ENCODE measurements around the gene NYAP1. TPM values are rescaled to one million over a fixed set of nuclear protein-coding genes. Genes with fewer than 3 reads are reported as not detected.
"Not testable (repeated sequence)": the region's sequence is repeated elsewhere in the genome, so short reads cannot be mapped to it uniquely, and the experiment has no call there.

Gene NYAP1
- total RNA-seq, 1 experiment from 2014 or later: 1.3 TPM

- no peaks in the 10 kb centered on the region for H3K36me3 ChIP-seq (ENCODE audit: insufficient read depth, low read length, poor library complexity, severe bottlenecking)
- POLR2A ChIA-PET (ENCODE audit: low non-redundant PET): no interaction called here
- no peak for DNase-seq (ENCODE audit: low spot score)
Measured at GRCh38 chr7:100493476-100494264, 9.9 kb downstream of the NYAP1 start.

DNA sequence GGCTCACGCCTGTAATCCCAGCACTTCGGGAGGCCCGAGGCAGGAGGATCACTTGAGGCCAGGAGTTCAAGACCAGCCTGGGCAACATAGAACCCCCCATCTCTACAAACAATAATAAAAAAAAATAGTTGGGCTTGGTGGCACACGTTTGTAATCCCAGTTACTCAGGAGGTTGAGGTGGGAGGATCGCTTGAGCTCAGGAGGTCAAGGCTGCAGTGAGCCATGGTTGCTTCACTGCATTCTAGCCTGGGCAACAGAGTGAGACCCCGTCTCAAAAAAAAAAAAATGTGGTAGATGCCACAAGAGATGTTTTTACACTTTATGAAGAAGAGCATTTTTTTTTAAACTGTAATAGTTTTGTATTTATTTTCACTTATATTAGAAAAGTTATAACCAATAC lies 12.8 kb downstream of the NYAP1 start:
- no TSS peak for BruUV-seq (replicated peaks)
- Histone ChIP-seq H3K27me3 (replicated peaks; ENCODE audit: insufficient read depth, low read depth, low read length, poor library complexity) (no peaks in the 10 kb centered on the region), H3K4me3 (ENCODE audit: low read depth, low read length, poor library complexity, severe bottlenecking) (no peak overlapping the region), H3K4me1 (ENCODE audit: insufficient read depth, low read length, poor library complexity, severe bottlenecking) (no peaks in the 10 kb centered on the region), H3K36me3 (ENCODE audit: insufficient read depth, low read length, poor library complexity, severe bottlenecking) (no peaks in the 10 kb centered on the region), H3K27ac (ENCODE audit: low read depth, low read length, poor library complexity, severe bottlenecking) (no peak overlapping the region), H3K9me3 (ENCODE audit: low read depth, low read length, poor library complexity, severe bottlenecking) (no peaks in the 10 kb centered on the region)
- intact Hi-C loops (cut with micrococcal nuclease; ENCODE audit: unreplicated experiment): no loop called here
- TF ChIP-seq, protein P1, sequence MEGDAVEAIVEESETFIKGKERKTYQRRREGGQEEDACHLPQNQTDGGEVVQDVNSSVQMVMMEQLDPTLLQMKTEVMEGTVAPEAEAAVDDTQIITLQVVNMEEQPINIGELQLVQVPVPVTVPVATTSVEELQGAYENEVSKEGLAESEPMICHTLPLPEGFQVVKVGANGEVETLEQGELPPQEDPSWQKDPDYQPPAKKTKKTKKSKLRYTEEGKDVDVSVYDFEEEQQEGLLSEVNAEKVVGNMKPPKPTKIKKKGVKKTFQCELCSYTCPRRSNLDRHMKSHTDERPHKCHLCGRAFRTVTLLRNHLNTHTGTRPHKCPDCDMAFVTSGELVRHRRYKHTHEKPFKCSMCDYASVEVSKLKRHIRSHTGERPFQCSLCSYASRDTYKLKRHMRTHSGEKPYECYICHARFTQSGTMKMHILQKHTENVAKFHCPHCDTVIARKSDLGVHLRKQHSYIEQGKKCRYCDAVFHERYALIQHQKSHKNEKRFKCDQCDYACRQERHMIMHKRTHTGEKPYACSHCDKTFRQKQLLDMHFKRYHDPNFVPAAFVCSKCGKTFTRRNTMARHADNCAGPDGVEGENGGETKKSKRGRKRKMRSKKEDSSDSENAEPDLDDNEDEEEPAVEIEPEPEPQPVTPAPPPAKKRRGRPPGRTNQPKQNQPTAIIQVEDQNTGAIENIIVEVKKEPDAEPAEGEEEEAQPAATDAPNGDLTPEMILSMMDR (conservative IDR thresholded peaks at IDR 0.05; ENCODE audit: low read depth, low read length): no peak
- no peak for TF ChIP-seq EZH2 (IDR thresholded peaks at IDR 0.05; ENCODE audit: borderline replicate concordance, low read depth, low read length, poor library complexity, severe bottlenecking)
- ChIA-PET CTCF (no interaction called here), POLR2A (ENCODE audit: low non-redundant PET) (no interaction called here)
- no peak for DNase-seq (ENCODE audit: low spot score)

More at GRCh38 chr7:100493476-100494264, 9.9 kb downstream of the NYAP1 start:
- no peaks in the 10 kb centered on the region for H3K4me1 ChIP-seq (ENCODE audit: insufficient read depth, low read length, poor library complexity, severe bottlenecking)
- no peaks in the 10 kb centered on the region for H3K27me3 ChIP-seq (replicated peaks; ENCODE audit: insufficient read depth, low read depth, low read length, poor library complexity)
- CTCF ChIA-PET: no interaction called here
- no TSS peak for BruUV-seq (replicated peaks)
- no peaks in the 10 kb centered on the region for H3K9me3 ChIP-seq (ENCODE audit: low read depth, low read length, poor library complexity, severe bottlenecking)
- TF ChIP-seq EZH2 (IDR thresholded peaks at IDR 0.05; ENCODE audit: borderline replicate concordance, low read depth, low read length, poor library complexity, severe bottlenecking): no peak
- TF ChIP-seq, protein P1 (conservative IDR thresholded peaks at IDR 0.05; ENCODE audit: low read depth, low read length): no peak
- H3K4me3 ChIP-seq (ENCODE audit: low read depth, low read length, poor library complexity, severe bottlenecking): no peak overlapping the region
- intact Hi-C loops (cut with micrococcal nuclease; ENCODE audit: unreplicated experiment): no loop called here
- no peak overlapping the region for H3K27ac ChIP-seq (ENCODE audit: low read depth, low read length, poor library complexity, severe bottlenecking)

GRCh38 chr7:100500743-100501142 lies 17.0 kb downstream of the NYAP1 start:
- CTCF ChIA-PET; intact Hi-C loops (cut with micrococcal nuclease; ENCODE audit: unreplicated experiment); H3K27me3 ChIP-seq (replicated peaks; ENCODE audit: insufficient read depth, low read depth, low read length, poor library complexity); H3K4me3 ChIP-seq (ENCODE audit: low read depth, low read length, poor library complexity, severe bottlenecking); H3K4me1 ChIP-seq (ENCODE audit: insufficient read depth, low read length, poor library complexity, severe bottlenecking); POLR2A ChIA-PET (ENCODE audit: low non-redundant PET); H3K27ac ChIP-seq (ENCODE audit: low read depth, low read length, poor library complexity, severe bottlenecking); DNase-seq (ENCODE audit: low spot score); BruUV-seq (replicated peaks); H3K9me3 ChIP-seq (ENCODE audit: low read depth, low read length, poor library complexity, severe bottlenecking); H3K36me3 ChIP-seq (ENCODE audit: insufficient read depth, low read length, poor library complexity, severe bottlenecking): not testable (repeated sequence)

GRCh38 chr7:100504031-100504430 lies 20.3 kb downstream of the NYAP1 start:
- CTCF ChIA-PET; H3K27ac ChIP-seq (ENCODE audit: low read depth, low read length, poor library complexity, severe bottlenecking); BruUV-seq (replicated peaks); DNase-seq (ENCODE audit: low spot score); H3K36me3 ChIP-seq (ENCODE audit: insufficient read depth, low read length, poor library complexity, severe bottlenecking); H3K27me3 ChIP-seq (replicated peaks; ENCODE audit: insufficient read depth, low read depth, low read length, poor library complexity); H3K9me3 ChIP-seq (ENCODE audit: low read depth, low read length, poor library complexity, severe bottlenecking); H3K4me1 ChIP-seq (ENCODE audit: insufficient read depth, low read length, poor library complexity, severe bottlenecking); intact Hi-C loops (cut with micrococcal nuclease; ENCODE audit: unreplicated experiment); H3K4me3 ChIP-seq (ENCODE audit: low read depth, low read length, poor library complexity, severe bottlenecking): not testable (repeated sequence)
- POLR2A ChIA-PET (ENCODE audit: low non-redundant PET): interaction anchor here (0.6 kb wide), 1 partner anchor 49 kb away, joined by 3 read pairs; no protein-coding TSS in a partner anchor

Data from A673 (cell line).